ENCODE measurements around the gene PVR. TPM values are rescaled to one million over a fixed set of nuclear protein-coding genes. Genes with fewer than 3 reads are reported as not detected.
A peak's percentile ranks its signal among the peaks of the same experiment; 100 is the strongest.

PVR gene
- total RNA-seq, 1 experiment from 2014 or later = 47.7 TPM

DNA sequence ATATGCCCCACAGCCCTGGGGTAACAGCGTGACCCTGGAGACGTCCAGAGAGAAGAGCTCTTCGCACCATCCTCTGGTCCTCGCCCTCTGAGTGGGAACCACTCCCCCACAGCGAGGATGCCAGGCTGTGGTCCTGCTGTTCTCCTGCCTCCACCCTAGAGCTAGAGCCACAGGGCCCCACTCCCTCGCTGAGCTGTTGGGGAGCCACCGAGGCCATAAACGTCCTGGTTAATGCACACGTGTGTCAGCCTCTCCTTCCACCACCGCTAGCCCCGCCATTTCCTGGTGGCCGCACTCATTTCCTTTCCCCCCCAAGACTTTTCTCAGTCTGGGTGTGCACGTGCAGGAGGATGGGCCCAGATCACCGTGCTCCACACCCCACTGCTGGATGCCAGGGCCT lies 66.8 kb downstream of the PVR start:
- no peak overlapping the region for H3K4me3 ChIP-seq (ENCODE audit: low read depth in 2 of 2, low read length in 2 of 2)
- ATAC-seq = no peak
- TF ChIP-seq, protein P1, sequence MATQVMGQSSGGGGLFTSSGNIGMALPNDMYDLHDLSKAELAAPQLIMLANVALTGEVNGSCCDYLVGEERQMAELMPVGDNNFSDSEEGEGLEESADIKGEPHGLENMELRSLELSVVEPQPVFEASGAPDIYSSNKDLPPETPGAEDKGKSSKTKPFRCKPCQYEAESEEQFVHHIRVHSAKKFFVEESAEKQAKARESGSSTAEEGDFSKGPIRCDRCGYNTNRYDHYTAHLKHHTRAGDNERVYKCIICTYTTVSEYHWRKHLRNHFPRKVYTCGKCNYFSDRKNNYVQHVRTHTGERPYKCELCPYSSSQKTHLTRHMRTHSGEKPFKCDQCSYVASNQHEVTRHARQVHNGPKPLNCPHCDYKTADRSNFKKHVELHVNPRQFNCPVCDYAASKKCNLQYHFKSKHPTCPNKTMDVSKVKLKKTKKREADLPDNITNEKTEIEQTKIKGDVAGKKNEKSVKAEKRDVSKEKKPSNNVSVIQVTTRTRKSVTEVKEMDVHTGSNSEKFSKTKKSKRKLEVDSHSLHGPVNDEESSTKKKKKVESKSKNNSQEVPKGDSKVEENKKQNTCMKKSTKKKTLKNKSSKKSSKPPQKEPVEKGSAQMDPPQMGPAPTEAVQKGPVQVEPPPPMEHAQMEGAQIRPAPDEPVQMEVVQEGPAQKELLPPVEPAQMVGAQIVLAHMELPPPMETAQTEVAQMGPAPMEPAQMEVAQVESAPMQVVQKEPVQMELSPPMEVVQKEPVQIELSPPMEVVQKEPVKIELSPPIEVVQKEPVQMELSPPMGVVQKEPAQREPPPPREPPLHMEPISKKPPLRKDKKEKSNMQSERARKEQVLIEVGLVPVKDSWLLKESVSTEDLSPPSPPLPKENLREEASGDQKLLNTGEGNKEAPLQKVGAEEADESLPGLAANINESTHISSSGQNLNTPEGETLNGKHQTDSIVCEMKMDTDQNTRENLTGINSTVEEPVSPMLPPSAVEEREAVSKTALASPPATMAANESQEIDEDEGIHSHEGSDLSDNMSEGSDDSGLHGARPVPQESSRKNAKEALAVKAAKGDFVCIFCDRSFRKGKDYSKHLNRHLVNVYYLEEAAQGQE (IDR thresholded peaks at IDR 0.05; ENCODE audit: insufficient read depth in 1 of 2, low read depth in 2 of 2, low read length in 1 of 2) = no peak
- TF ChIP-seq, protein P2, sequence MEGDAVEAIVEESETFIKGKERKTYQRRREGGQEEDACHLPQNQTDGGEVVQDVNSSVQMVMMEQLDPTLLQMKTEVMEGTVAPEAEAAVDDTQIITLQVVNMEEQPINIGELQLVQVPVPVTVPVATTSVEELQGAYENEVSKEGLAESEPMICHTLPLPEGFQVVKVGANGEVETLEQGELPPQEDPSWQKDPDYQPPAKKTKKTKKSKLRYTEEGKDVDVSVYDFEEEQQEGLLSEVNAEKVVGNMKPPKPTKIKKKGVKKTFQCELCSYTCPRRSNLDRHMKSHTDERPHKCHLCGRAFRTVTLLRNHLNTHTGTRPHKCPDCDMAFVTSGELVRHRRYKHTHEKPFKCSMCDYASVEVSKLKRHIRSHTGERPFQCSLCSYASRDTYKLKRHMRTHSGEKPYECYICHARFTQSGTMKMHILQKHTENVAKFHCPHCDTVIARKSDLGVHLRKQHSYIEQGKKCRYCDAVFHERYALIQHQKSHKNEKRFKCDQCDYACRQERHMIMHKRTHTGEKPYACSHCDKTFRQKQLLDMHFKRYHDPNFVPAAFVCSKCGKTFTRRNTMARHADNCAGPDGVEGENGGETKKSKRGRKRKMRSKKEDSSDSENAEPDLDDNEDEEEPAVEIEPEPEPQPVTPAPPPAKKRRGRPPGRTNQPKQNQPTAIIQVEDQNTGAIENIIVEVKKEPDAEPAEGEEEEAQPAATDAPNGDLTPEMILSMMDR (IDR thresholded peaks at IDR 0.05) = no peak
- TF ChIP-seq SIN3A (IDR thresholded peaks at IDR 0.05; ENCODE audit: borderline replicate concordance, insufficient read depth, low read depth, low read length) (no peak), TCF7L2 (IDR thresholded peaks at IDR 0.05; ENCODE audit: low read depth, low read length) (no peak), POLR2AphosphoS5 (IDR thresholded peaks at IDR 0.05; ENCODE audit: low read depth, low read length) (no peak)
- ChIA-PET POLR2A (no interaction called here), CTCF (interaction anchor here (0.5 kb wide), 2 partner anchors 8 to 145 kb away, joined by 3 to 6 read pairs; no protein-coding TSS in a partner anchor)
- in situ Hi-C loops (cut with HindIII; ENCODE audit: low pct_unique_long_range_greater_than_20kb, low sequenced_read_pairs) (no loop called here), intact Hi-C loops (cut with micrococcal nuclease; ENCODE audit: unreplicated experiment) (no loop called here)
- no peaks in the 10 kb centered on the region for H3K9me3 ChIP-seq (ENCODE audit: control insufficient read depth, insufficient read depth, low read depth, low read length)
- DNase-seq (ENCODE audit: low read depth, low spot score) = no peak
- H3K36me3 ChIP-seq (ENCODE audit: control insufficient read depth, insufficient read depth, low read length) = no peaks in the 10 kb centered on the region
- no peaks in the 10 kb centered on the region for H3K4me1 ChIP-seq (ENCODE audit: control insufficient read depth, insufficient read depth, low read length)
- H3K27ac ChIP-seq (ENCODE audit: low read length) = no peak overlapping the region
- H3K27me3 ChIP-seq (ENCODE audit: control insufficient read depth, insufficient read depth, low read length) = no peaks in the 10 kb centered on the region
- no TSS peak for BruUV-seq (replicated peaks)

DNA sequence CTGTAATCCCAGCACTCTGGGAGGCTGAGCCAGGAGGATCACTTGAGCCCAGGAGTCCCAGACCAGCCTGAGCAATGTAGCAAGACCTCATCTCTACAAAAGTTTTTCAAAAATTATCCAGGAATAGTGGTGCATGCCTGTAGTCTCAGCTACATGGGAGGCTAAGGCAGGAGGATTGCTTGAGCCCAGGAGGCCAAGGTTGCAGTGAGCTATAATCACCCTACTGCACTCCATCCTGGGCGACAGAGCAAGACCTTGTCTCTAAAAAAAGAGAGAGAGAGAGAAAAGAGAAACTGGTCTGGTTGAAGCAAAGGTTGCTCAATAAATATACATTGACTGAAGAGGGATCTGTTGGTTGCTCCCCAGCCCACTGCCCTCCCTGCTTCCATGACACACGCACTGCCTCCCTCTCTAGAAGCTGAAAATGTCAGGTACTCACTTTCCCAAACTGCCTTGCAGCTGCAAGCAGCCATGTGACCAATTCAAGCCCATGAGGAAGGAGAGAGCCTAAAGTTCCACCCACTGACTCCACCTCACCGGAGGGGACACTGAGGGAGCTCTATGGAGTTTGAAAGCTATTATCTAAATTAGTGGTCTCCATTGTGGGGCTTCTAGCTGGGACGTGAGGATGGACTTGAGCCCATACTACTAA lies 69.3 kb downstream of the PVR start:
- no peak for DNase-seq (ENCODE audit: low read depth, low spot score)
- H3K4me1 ChIP-seq (ENCODE audit: control insufficient read depth, insufficient read depth, low read length) = peaks cover 4% of the 10 kb centered on the region; the same call in 1 of the 2 replicates
- H3K4me3 ChIP-seq (ENCODE audit: low read depth in 2 of 2, low read length in 2 of 2) = no peak overlapping the region
- no peaks in the 10 kb centered on the region for H3K27me3 ChIP-seq (ENCODE audit: control insufficient read depth, insufficient read depth, low read length)
- ATAC-seq = peak; percentile 82
- CTCF ChIA-PET = interaction anchor here (0.5 to 1.2 kb wide), 4 partner anchors 57 to 142 kb away, joined by 3 to 9 read pairs (median 4); no protein-coding TSS in a partner anchor
- intact Hi-C loops (cut with micrococcal nuclease; ENCODE audit: unreplicated experiment) (no loop called here), in situ Hi-C loops (cut with HindIII; ENCODE audit: low pct_unique_long_range_greater_than_20kb, low sequenced_read_pairs) (no loop called here)
- H3K36me3 ChIP-seq (ENCODE audit: control insufficient read depth, insufficient read depth, low read length) = no peaks in the 10 kb centered on the region
- TF ChIP-seq SIN3A (IDR thresholded peaks at IDR 0.05; ENCODE audit: borderline replicate concordance, insufficient read depth, low read depth, low read length) = no peak
- TF ChIP-seq TCF7L2 (IDR thresholded peaks at IDR 0.05; ENCODE audit: low read depth, low read length) = no peak
- TF ChIP-seq, protein P2 (IDR thresholded peaks at IDR 0.05) = no peak
- TF ChIP-seq, protein P1 (IDR thresholded peaks at IDR 0.05; ENCODE audit: insufficient read depth in 1 of 2, low read depth in 2 of 2, low read length in 1 of 2) = no peak
- no peak for TF ChIP-seq POLR2AphosphoS5 (IDR thresholded peaks at IDR 0.05; ENCODE audit: low read depth, low read length)
- POLR2A ChIA-PET = no interaction called here
- H3K27ac ChIP-seq (ENCODE audit: low read length) = no peak overlapping the region
- BruUV-seq (replicated peaks) = no TSS peak
- H3K9me3 ChIP-seq (ENCODE audit: control insufficient read depth, insufficient read depth, low read depth, low read length) = no peaks in the 10 kb centered on the region

All from Panc1 (cell line).